Measurements from ENCODE around the gene UPK3A.
"Not testable (repeated sequence)": the region's sequence is repeated elsewhere in the genome, so short reads cannot be mapped to it uniquely, and the experiment has no call there.

UPK3A gene

DNA sequence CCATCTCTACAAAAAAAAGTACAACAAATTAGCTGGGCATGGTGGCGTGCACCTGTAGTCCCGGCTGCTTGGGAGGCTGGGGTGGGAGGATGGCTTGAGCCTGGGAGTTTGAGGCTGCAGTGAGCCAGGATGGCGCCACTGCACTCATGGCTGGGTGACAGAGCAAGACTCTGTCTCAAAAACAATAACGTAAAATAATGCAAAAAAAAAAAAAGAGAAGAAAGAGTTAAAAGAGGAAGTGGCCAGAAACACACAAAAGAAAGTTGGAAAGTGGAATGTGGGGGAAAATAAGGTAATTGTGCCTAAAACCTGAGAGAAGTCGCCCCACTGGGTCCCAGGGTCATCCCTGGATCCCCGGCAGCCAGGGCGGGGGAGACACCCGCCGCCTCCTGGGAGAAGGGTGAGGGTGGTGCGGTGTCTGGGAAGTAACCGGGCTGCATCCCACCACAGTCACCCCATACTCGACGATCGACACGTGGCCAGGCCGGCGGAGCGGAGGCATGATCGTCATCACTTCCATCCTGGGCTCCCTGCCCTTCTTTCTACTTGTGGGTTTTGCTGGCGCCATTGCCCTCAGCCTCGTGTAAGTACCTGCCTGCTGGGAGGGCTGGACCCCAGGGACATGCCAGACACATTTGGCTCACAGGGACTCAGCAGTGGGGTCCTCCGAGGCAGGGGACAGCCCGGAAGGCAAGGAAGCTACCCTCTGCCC, 8.1 kb downstream of the UPK3A start:
- no peaks in the 10 kb centered on the region for H3K36me3 ChIP-seq (ENCODE audit: insufficient read depth)
- H3K27me3 ChIP-seq (ENCODE audit: insufficient read depth, low read depth): peaks cover 4% of the 10 kb centered on the region; the same call in 1 of the 2 replicates
- TF ChIP-seq, protein P1, sequence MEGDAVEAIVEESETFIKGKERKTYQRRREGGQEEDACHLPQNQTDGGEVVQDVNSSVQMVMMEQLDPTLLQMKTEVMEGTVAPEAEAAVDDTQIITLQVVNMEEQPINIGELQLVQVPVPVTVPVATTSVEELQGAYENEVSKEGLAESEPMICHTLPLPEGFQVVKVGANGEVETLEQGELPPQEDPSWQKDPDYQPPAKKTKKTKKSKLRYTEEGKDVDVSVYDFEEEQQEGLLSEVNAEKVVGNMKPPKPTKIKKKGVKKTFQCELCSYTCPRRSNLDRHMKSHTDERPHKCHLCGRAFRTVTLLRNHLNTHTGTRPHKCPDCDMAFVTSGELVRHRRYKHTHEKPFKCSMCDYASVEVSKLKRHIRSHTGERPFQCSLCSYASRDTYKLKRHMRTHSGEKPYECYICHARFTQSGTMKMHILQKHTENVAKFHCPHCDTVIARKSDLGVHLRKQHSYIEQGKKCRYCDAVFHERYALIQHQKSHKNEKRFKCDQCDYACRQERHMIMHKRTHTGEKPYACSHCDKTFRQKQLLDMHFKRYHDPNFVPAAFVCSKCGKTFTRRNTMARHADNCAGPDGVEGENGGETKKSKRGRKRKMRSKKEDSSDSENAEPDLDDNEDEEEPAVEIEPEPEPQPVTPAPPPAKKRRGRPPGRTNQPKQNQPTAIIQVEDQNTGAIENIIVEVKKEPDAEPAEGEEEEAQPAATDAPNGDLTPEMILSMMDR (conservative IDR thresholded peaks at IDR 0.05; ENCODE audit: low read depth, low read length): no peak
- H4K20me1 ChIP-seq (ENCODE audit: insufficient read depth): no peaks in the 10 kb centered on the region
- no peak overlapping the region for H3K4me3 ChIP-seq (IDR thresholded peaks at IDR 0.05; ENCODE audit: insufficient read depth, low read depth, low read length)
- no peak overlapping the region for H3K27ac ChIP-seq
- H3K4me1 ChIP-seq (ENCODE audit: low read depth, poor library complexity, severe bottlenecking): no peaks in the 10 kb centered on the region
- no peak overlapping the region for H2AFZ ChIP-seq (ENCODE audit: low read depth)
- no peak overlapping the region for H3K9ac ChIP-seq
- H3K79me2 ChIP-seq (ENCODE audit: insufficient read depth, low read depth): no peaks in the 10 kb centered on the region
- no peak overlapping the region for H3K4me2 ChIP-seq

DNA sequence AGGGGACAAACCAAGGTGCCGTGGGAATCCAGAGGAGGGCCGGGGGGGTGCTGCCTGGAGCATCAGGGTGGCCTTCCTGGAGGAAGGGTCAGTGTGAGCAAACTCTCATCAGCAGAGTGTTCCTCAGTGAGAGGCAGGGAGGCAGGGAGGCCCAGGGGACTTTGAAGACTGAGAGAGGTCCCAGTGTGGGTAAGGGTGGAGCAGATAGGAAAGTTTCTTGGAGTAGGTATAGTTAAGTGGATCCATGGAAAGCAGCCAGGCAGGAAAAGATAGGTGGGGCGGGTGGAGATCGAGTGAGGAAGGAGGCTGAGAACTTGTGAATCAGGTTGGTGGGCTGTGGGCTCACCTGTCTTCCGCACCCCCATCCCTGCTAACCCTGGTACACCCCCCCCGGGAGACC, 9.3 kb downstream of the UPK3A start:
- Histone ChIP-seq H3K4me1 (ENCODE audit: low read depth, poor library complexity, severe bottlenecking) (no peaks in the 10 kb centered on the region), H2AFZ (ENCODE audit: low read depth) (no peak overlapping the region), H3K27ac (no peak overlapping the region), H4K20me1 (ENCODE audit: insufficient read depth) (no peaks in the 10 kb centered on the region), H3K9ac (no peak overlapping the region), H3K36me3 (ENCODE audit: insufficient read depth) (no peaks in the 10 kb centered on the region), H3K79me2 (ENCODE audit: insufficient read depth, low read depth) (no peaks in the 10 kb centered on the region), H3K4me2 (no peak overlapping the region), H3K27me3 (ENCODE audit: insufficient read depth, low read depth) (peaks cover 4% of the 10 kb centered on the region; the same call in 1 of the 2 replicates), H3K4me3 (IDR thresholded peaks at IDR 0.05; ENCODE audit: insufficient read depth, low read depth, low read length) (no peak overlapping the region)
- TF ChIP-seq, protein P1 (conservative IDR thresholded peaks at IDR 0.05; ENCODE audit: low read depth, low read length): no peak

DNA sequence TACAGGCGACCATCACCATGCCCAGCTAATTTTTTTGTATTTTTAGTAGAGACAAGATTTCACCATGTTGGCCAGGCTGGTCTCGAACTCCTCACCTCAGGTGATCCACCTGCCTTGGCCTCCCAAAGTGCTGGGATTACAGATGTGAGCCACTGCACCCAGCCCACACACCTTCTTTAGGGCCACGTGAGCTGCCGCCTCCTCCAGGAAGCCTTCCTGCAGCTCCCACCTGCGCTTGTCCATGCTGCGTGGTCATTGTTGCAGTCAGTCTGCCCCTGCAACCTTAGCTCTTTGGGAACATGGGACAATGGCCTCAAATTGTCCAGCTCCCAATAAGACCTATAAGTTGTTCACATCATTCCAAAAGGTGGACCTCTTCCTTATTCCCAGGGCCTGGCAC, 10.3 kb downstream of the UPK3A start:
- H3K4me3 ChIP-seq (IDR thresholded peaks at IDR 0.05; ENCODE audit: insufficient read depth, low read depth, low read length); H3K79me2 ChIP-seq (ENCODE audit: insufficient read depth, low read depth); H3K4me1 ChIP-seq (ENCODE audit: low read depth, poor library complexity, severe bottlenecking); H3K9ac ChIP-seq; H2AFZ ChIP-seq (ENCODE audit: low read depth); H3K27me3 ChIP-seq (ENCODE audit: insufficient read depth, low read depth); H3K36me3 ChIP-seq (ENCODE audit: insufficient read depth); H4K20me1 ChIP-seq (ENCODE audit: insufficient read depth); H3K27ac ChIP-seq; H3K4me2 ChIP-seq: not testable (repeated sequence)

DNA sequence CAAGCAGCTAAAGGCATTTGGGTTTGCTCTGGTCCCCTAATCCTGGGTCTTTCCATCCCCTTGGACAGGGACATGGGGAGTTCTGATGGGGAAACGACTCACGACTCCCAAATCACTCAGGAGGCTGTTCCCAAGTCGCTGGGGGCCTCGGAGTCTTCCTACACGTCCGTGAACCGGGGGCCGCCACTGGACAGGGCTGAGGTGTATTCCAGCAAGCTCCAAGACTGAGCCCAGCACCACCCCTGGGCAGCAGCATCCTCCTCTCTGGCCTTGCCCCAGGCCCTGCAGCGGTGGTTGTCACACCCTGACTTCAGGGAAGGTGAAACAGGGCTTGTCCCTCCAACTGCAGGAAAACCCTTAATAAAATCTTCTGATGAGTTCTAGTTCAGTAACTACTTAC, 10.7 kb downstream of the UPK3A start:
- H3K4me2 ChIP-seq: no peak overlapping the region
- no peak overlapping the region for H3K4me3 ChIP-seq (IDR thresholded peaks at IDR 0.05; ENCODE audit: insufficient read depth, low read depth, low read length)
- no peak overlapping the region for H3K9ac ChIP-seq
- no peaks in the 10 kb centered on the region for H3K36me3 ChIP-seq (ENCODE audit: insufficient read depth)
- H3K27me3 ChIP-seq (ENCODE audit: insufficient read depth, low read depth): peaks cover 7% of the 10 kb centered on the region; the same call in 1 of the 2 replicates
- H3K79me2 ChIP-seq (ENCODE audit: insufficient read depth, low read depth): no peaks in the 10 kb centered on the region
- TF ChIP-seq, protein P1 (conservative IDR thresholded peaks at IDR 0.05; ENCODE audit: low read depth, low read length): no peak
- H3K27ac ChIP-seq: no peak overlapping the region
- H2AFZ ChIP-seq (ENCODE audit: low read depth): no peak overlapping the region
- no peaks in the 10 kb centered on the region for H3K4me1 ChIP-seq (ENCODE audit: low read depth, poor library complexity, severe bottlenecking)
- H4K20me1 ChIP-seq (ENCODE audit: insufficient read depth): no peaks in the 10 kb centered on the region

DNA sequence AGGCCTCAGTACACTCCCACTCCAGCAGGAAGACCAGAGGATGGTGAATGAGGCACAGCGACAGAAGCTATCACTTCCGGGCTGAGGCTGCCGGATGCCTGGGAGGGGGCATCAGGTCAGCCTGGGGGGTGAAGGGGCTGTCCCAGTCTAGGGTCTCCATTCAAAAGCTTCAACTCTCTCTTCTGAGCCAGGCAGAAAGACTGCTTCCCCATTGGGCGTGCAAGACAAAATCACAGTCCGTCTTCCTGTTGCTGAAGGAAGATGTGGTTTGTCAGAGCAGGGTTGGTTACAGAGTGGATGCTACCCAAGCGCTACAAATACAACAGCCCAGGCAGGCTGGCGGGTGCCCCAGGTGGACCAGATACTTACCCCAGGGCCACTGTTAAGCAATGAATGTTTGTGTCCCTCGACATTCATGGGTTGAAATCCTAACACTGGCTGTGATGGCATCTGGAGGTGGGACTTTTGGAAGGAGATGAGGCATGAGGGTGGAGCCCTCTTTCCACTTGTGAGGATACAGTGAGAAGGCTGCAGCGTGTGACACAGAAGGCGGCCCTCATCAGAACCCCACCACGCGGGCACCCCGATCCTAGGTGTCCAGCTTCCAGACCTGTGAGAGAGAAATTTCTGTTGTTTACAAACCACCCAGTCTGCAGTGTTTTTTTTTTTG, 12.0 kb downstream of the UPK3A start:
- H4K20me1 ChIP-seq (ENCODE audit: insufficient read depth): no peaks in the 10 kb centered on the region
- H3K9ac ChIP-seq: no peak overlapping the region
- H3K27me3 ChIP-seq (ENCODE audit: insufficient read depth, low read depth): peaks cover 7% of the 10 kb centered on the region; the same call in 1 of the 2 replicates
- TF ChIP-seq, protein P1 (conservative IDR thresholded peaks at IDR 0.05; ENCODE audit: low read depth, low read length): no peak
- H2AFZ ChIP-seq (ENCODE audit: low read depth): no peak overlapping the region
- no peaks in the 10 kb centered on the region for H3K4me1 ChIP-seq (ENCODE audit: low read depth, poor library complexity, severe bottlenecking)
- H3K27ac ChIP-seq: no peak overlapping the region
- H3K4me2 ChIP-seq: no peak overlapping the region
- no peaks in the 10 kb centered on the region for H3K36me3 ChIP-seq (ENCODE audit: insufficient read depth)
- H3K79me2 ChIP-seq (ENCODE audit: insufficient read depth, low read depth): no peaks in the 10 kb centered on the region
- H3K4me3 ChIP-seq (IDR thresholded peaks at IDR 0.05; ENCODE audit: insufficient read depth, low read depth, low read length): no peak overlapping the region
